HG03565 (cell line): ENCODE results near the gene SRPRA.

ENCODE experiments used
- ATAC-seq: cut with Tn5 transposase; IDR thresholded peaks from one replicate; pipeline ENCODE4 v1.9.1; 2021; ENCODE audit warnings: mild to moderate bottlenecking, moderate library complexity; ENCODE audit not compliant: unreplicated experiment

SRPRA gene

GRCh38 chr11:126231725-126232459, 36.8 kb downstream of the SRPRA start:
- ATAC-seq: no peak

- no peak for ATAC-seq
These were observed 38.7 kb downstream of the SRPRA start for GRCh38 chr11:126229858-126230540.

DNA sequence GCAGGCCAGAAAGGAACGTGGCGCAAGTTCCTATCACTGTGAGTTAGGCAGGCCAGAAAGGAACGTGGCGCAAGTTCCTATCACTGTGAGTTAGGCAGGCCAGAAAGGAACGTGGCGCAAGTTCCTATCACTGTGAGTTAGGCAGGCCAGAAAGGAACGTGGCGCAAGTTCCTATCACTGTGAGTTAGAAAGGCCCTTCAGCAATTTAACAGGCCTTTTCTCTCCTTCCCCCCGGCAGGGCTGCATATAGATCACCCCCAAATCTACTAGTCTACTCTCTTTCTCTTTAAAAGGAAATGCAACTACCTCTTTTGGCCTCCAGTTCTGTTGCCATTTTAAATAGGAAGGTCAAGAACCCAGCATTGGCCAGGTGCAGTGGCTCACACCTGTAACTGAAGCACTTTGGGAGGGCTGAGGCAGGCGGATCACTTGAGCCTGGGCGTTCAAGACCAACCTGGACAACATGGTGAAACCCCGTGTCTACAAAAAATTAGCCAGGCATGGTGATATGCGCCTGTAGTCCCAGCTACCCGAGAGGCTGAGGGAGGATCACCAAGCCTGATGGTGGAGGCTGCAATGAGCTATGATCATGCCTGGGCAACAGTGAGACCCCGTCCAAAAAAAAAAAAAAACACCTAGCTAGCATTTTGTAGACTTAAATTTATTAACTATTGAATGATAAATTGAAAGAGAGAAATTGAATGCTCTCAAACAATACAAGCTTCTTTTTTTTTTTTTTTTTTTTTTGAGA, 42.2 kb downstream of the SRPRA start:
- ATAC-seq: no peak

GRCh38 chr11:126225295-126225665, 43.4 kb downstream of the SRPRA start:
- no peak for ATAC-seq

- no peak for ATAC-seq
These were observed 43.9 kb downstream of the SRPRA start for GRCh38 chr11:126224647-126225294.

DNA sequence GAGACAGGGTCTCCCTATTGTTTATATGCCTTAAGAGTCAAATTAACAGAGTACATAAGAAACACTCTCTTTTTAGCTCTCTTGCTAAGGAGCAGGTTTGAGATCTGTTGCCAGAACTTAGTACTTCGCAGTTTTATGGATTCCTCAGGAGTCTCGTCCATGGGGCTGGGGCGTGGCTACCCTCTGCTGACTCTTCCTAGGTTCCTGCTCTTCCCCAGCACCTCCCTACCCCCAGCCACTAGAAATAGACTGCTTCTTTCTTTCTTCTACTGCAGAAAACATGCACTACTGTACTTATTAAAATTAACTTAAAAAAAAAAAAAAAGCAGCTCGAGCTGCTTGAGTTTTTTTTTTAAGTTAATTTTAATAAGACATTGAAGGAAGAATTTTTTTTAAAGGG, 49.1 kb downstream of the SRPRA start:
- no peak for ATAC-seq

GRCh38 chr11:126217491-126217890, 51.2 kb downstream of the SRPRA start:
- no peak for ATAC-seq

GRCh38 chr11:126216526-126217305, 52.0 kb downstream of the SRPRA start:
- ATAC-seq: no peak

- no peak for ATAC-seq
These were observed 53.9 kb downstream of the SRPRA start for GRCh38 chr11:126214841-126215240.

DNA sequence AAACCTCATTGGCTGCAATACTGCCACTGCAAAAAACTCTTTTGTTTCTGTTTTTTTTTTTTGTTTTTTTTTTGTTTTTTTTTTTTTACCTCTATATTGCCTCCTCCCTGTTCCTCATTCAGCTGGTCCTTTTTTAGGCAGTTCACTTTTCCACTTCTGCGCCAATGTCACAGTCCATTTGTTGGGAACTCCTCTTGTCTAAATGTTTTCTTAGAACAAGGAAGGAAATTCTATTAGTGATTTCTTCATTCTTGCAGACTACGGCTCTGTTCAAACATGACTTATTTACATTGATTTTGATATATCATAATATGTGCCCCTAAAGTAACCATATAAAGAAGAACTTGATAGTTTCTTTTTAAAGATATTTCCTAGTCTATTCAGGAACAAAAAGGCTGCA, 54.3 kb downstream of the SRPRA start:
- ATAC-seq: no peak
